GM10248 (cell line): ENCODE measurements around the gene CDK5RAP2.

ENCODE experiments used
- CTCF ChIA-PET: fragments of 300-600 bp; sonication (Branson Sonifier 250); formaldehyde crosslinking; extraction: SDS; loops from one replicate; lab custom pipeline; 2021; ENCODE audit warnings: antibody characterized with exemption; lab: Yijun Ruan, JAX
- POLR2A ChIA-PET: fragments of 350-650 bp; sonication (Branson Sonifier 250); formaldehyde crosslinking; extraction: SDS; loops from one replicate; lab custom pipeline; 2020; ENCODE audit warnings: antibody characterized with exemption; lab: Yijun Ruan, JAX
- DNase-seq: peaks from one replicate; pipeline ENCODE4 v3.0.0; 2012; ENCODE audit errors: extremely low spot score
- TF ChIP-seq, protein P1 (sequence below): IDR thresholded peaks from 2 replicates; pipeline ENCODE4 v1.5.1; 2012; ENCODE audit warnings: mild to moderate bottlenecking, low read depth; ENCODE audit errors: extremely low read depth, missing control alignments, control extremely low read depth

CDK5RAP2 gene

GRCh38 chr9:120567081-120567480 is 12.9 kb downstream of the CDK5RAP2 start:
- no peak for DNase-seq
- TF ChIP-seq, protein P1, sequence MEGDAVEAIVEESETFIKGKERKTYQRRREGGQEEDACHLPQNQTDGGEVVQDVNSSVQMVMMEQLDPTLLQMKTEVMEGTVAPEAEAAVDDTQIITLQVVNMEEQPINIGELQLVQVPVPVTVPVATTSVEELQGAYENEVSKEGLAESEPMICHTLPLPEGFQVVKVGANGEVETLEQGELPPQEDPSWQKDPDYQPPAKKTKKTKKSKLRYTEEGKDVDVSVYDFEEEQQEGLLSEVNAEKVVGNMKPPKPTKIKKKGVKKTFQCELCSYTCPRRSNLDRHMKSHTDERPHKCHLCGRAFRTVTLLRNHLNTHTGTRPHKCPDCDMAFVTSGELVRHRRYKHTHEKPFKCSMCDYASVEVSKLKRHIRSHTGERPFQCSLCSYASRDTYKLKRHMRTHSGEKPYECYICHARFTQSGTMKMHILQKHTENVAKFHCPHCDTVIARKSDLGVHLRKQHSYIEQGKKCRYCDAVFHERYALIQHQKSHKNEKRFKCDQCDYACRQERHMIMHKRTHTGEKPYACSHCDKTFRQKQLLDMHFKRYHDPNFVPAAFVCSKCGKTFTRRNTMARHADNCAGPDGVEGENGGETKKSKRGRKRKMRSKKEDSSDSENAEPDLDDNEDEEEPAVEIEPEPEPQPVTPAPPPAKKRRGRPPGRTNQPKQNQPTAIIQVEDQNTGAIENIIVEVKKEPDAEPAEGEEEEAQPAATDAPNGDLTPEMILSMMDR = no peak
- ChIA-PET POLR2A (no interaction called here), CTCF (no interaction called here)

DNA sequence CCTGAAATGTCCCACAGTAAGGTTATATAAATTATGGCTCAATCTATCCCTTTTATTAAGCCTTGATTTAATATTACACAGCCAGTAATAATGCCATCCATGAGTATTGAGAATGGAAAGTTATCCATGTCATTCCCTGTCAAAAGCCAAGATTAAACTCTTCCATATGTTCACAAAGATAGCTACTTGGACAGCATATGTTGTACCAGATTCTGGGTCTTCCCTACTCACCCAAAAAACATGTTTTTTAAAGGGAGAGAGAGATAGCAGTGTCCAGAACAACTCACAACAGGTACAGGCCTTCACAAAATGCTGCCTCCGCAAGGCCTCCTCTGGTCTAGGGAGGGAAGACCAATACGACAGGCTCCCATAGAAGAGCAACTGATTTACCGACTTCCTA is 15.4 kb downstream of the CDK5RAP2 start:
- DNase-seq = no peak
- TF ChIP-seq, protein P1 = no peak
- ChIA-PET CTCF (interaction anchor here (1.0 to 1.7 kb wide), 2 partner anchors 9 to 19 kb away, joined by 4 to 5 read pairs; no protein-coding TSS in a partner anchor), POLR2A (no interaction called here)

DNA sequence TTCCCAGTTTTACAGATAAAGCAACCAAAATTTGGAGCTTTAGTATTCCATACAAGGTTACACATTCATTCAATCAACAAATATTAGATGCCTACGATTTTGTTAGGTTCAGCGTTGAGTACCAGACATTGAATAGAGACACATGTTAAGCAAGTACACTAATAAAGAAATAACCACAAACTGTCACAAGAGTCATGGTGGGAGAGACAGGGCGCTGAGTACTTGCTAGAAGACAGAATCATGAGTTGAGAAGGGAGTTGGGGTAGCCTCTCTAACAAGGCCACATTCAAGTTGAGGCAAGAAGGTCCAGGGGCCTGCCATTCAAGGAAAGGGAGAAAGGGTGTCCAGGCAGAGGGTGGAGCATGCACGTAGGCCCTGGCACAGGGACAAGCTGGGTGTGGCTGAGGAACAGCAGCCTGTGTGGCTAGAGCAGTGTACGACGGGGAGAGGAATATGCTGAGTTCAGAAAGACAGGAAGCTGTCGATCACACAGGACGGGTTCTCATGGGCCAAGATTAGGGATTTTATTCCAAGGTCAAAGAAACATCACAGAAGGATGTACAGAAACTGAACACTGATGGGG is 17.0 kb downstream of the CDK5RAP2 start:
- no peak for DNase-seq
- CTCF ChIA-PET = interaction anchor here (1.0 kb wide), 1 partner anchor 17 kb away, joined by 3 read pairs; no protein-coding TSS in a partner anchor
- POLR2A ChIA-PET = no interaction called here
- TF ChIP-seq, protein P1 = no peak

DNA sequence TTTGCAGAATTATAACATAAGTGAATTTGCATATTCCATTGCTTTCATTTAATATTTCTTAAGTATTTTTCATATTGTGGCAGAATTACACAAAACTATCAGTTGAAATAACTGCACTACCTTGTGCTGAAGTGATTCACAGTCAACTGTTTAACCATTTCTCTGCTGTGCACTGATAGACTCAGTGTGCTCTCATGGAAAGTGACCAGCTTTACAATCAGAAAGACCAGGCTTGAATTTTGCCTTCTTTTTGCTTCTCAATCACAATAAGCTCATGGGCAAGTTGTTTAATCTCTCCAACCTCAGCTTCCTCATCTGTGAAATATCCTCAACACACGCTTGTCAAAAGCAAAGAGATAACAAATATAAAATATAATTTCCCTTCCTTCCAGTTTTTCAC is 18.3 kb downstream of the CDK5RAP2 start:
- TF ChIP-seq, protein P1 = no peak
- ChIA-PET POLR2A (no interaction called here), CTCF (interaction anchor here (1.0 kb wide), 2 partner anchors 15 to 16 kb away, joined by 3 read pairs; no protein-coding TSS in a partner anchor)
- DNase-seq = no peak

DNA sequence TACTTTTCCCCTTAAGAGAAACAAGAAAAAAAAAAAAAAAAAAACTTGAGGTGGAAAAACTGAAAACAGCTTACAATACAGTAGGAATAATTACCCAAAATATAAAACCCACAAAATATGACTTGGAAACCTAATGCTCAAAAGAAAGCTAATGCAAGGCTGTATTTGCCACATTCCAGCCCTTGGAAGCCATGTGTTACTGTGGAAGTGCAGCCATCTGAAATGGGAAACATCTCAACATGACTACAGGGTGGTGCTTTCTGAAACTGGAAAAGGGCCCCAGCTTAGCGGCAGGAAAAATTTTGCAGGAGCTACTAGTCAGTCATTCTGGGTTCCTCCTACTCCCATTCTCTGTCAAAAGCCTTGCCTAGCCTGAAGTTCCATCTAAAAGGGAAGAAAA is 20.4 kb downstream of the CDK5RAP2 start:
- ChIA-PET CTCF (interaction anchor here (1.6 to 2.6 kb wide), 3 partner anchors 13 to 29 kb away, joined by 4 to 7 read pairs (median 6); no protein-coding TSS in a partner anchor), POLR2A (no interaction called here)
- TF ChIP-seq, protein P1 = no peak
- DNase-seq = no peak

DNA sequence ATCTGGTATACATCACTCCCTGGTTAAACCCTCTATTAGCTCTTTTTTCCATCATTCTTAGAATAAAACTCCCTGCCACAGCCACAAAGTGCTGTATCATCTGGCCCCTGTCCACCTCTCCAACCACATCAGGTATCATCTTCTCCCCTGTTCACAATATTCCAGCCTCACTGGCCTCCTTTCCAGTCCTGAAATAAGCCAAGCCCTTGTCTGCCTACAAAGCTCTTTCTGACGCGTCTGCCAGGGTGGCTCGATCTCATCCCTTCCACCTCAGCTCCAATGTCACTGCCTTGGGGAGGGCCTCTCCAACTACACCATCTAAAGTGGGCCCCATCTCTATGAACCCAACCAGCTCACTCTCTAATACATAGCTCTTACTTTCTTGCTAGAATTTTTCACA is 21.5 kb downstream of the CDK5RAP2 start:
- ChIA-PET POLR2A (no interaction called here), CTCF (interaction anchor here (1.6 to 2.6 kb wide), 3 partner anchors 12 to 27 kb away, joined by 4 to 7 read pairs (median 6); no protein-coding TSS in a partner anchor)
- TF ChIP-seq, protein P1 = no peak
- no peak for DNase-seq
